ENCODE data around the gene DYSF.

GRCh38 chr2:71516253-71516888, 63.0 kb downstream of the DYSF start:
- no peak for TF ChIP-seq POLR2A (IDR thresholded peaks at IDR 0.05; ENCODE audit: low read depth, low read length)
- no peak for TF ChIP-seq TAF1 (IDR thresholded peaks at IDR 0.05; ENCODE audit: borderline replicate concordance, low read depth, low read length)
- no peak for TF ChIP-seq POLR2AphosphoS5 (IDR thresholded peaks at IDR 0.05; ENCODE audit: low read depth, low read length)
